Hepatic stellate cell (primary cell): ENCODE measurements around the gene UST.
"Not testable (repeated sequence)": the region's sequence is repeated elsewhere in the genome, so short reads cannot be mapped to it uniquely, and the experiment has no call there.

ENCODE experiments used
- DNase-seq: peaks from one replicate; pipeline ENCODE4 v3.0.0; 2011; ENCODE audit warnings: low spot score

UST gene

GRCh38 chr6:148736774-148737412 is 9.9 kb upstream of the UST start:
- DNase-seq = no peak

- no peak for DNase-seq
Measured at GRCh38 chr6:148737806-148738205, 9.0 kb upstream of the UST start.

DNA sequence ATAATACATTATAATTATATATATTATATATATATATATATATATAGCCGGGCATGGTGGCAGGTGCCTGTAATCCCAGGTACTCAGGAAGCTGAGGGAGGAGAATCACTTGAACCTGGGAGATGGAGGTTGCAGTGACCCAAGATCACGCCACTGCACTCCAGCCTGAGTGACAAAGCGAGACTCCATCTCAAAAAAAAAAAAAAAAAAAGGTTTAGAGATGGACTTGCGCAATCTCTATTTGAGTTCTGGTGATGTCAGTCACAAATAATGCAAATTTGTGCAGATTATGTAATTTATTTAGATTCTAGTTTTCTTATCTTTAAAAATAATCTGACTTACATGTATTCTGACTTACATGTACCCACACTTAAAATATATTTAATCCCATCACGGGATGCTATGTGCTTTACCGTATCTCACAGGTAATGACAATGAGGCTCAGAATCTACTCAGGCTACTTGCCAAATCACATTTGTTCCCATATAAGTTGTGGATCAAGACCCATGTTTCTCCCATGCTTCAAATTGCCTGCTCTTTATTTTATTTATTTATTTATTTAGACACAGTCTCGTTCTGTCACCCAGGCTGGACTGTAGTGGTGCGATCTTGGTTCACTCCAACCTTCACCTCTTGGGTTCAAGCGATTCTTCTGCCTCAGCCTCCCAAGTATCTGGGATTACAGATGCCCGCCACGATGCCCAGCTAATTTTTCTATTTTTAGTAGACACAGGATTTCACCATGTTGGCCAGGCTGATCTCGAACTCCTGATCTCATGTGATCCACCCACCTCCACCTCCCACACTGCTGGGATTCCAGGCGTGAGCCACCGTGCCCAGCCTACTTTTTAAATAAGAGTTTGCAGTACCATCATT is 7.6 kb upstream of the UST start:
- no peak for DNase-seq

GRCh38 chr6:148739822-148740128 is 7.1 kb upstream of the UST start:
- DNase-seq = no peak

GRCh38 chr6:148743476-148743875 is 3.4 kb upstream of the UST start:
- no peak for DNase-seq

DNA sequence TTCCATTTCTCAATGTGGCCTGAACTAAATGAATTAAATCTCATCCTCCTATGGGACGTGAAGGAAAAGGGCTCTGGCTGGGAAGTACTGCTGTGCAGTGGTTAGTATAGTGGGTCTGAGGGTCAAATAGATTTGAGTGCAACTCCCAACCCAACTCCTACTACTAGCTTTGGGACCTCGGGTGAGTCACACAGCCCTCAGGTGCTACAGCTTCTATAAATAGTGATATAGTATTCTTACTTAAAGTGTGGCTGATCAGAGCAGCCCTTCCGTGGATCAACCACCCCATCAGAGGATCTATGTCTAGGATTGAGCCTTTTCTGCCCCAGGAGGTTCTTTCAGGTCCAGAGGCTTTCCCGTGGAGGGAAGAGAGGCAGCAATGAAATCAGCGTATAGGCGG is 904 bp upstream of the UST start:
- no peak for DNase-seq

DNA sequence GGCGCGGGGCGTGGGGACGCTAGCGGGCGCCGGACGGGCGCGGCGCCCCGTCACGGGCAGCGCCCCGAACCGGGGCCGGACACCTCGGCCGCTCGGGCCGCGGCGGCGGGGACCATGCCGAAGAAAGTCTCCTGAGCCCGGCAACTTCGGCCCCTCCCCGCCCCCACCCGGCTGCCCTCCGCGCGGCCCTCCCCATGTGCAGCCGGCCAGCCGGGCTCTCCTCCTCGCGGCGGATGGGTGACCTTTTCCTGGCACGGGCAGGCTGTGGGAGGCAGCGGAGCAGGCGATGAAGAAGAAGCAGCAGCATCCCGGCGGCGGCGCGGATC is 278 bp downstream of the UST start:
- peak; percentile 52 for DNase-seq

GRCh38 chr6:148747471-148748165 is 788 bp downstream of the UST start:
- DNase-seq = peak; percentile 26

DNA sequence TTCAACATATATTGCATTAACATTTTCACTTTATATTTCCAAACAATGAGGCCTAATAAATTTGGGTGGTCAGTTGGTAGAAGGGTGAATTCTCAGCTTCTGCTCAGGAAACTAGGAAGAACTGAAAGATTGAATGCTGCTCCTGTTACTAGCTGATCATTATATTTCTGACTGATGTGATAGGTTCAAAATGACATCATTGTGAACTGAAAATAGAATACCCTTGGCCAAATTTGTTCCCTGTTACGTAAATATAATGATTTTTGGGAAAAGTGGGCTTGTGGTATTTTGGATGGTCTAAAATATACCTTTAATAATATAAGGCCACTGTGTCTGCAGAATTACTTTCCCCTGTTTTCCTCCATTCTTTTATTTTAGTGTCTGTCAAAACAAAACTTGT is 2.8 kb downstream of the UST start:
- no peak for DNase-seq

DNA sequence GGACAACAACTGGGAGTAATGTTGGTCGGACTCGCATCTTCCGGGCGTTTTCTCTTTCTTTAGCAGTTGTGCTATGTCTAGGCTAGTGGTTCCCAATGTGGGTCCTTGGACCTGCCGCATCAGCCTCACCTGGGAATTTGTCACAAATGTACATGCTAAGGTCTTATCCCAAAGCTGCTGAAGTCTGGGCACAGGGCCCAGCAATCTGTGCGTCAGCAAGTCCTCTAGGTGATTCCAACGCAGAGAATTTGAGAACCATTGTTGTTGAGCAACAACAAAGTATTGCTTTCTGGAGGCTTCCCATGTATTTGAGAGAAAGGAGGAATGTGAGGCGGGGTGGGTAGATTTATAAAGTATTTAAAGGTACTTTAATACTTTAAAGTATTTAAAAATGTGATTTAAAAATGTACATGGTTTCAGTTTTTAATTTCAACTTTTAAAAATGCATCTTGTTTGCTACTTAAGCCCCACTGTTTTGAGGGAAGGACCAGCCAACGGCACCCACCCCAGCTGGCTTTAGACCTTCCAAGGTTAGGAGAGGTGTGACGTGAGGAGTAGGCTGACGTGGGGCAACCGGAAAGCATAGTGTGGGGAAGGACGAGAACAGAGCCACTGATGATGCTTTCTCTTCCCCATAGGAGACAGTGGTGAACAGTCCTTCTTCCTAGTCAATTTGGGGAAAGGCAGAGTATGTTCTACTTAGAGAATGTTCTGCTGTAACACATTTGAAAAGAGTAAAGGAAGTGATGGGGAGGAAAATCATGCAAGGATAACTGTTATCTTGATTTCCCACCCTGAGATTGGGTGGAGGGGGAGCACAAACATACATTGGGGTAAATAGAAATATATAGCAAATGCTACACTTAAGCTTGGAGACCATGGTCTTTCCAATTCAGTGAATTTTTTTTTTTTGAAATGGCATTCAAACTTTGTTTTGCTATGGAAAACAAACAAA is 4.3 kb downstream of the UST start:
- DNase-seq = no peak

GRCh38 chr6:148751793-148752170 is 5.0 kb downstream of the UST start:
- DNase-seq = no peak

DNA sequence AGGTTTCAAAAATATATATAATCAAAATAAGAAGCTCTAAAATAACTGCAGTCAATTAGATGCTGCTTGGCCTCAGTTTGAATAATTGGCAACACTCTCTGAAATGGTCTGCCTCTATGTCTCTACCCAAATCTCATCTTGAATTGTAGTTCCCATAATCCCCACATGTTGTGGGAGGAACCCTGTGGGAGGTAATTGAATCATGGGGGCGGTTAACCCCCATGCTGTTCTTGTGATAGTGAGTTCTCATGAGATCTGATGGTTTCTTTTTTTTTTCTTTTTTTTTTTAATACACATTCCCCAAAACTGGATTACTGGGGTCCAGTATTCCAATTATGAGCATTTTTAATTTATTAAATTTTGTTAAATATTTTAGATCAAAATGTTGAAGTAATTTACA is 8.5 kb downstream of the UST start:
- DNase-seq = not testable (repeated sequence)

GRCh38 chr6:148757944-148758480 is 11.2 kb downstream of the UST start:
- DNase-seq = no peak

DNA sequence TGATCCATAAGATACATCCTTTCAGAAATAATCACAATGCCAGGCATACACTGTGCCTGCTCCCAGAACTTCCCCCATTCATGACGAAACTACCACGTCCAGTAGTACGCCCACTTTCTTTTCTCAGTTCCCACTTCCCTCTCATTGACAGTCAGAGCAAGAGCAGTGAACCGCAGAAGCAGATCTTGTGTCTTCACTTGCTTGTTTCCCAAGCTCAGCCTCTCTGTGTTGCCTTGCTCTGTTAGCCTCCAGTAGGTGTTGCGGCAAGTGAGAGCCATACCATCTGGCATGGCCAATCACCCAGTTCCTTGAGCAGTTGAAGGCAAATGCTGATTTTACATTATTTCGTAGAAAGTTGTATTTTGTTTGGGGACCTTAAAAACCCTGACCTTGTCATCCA is 11.7 kb downstream of the UST start:
- DNase-seq = no peak

GRCh38 chr6:148760258-148760534 is 13.4 kb downstream of the UST start:
- DNase-seq = no peak

DNA sequence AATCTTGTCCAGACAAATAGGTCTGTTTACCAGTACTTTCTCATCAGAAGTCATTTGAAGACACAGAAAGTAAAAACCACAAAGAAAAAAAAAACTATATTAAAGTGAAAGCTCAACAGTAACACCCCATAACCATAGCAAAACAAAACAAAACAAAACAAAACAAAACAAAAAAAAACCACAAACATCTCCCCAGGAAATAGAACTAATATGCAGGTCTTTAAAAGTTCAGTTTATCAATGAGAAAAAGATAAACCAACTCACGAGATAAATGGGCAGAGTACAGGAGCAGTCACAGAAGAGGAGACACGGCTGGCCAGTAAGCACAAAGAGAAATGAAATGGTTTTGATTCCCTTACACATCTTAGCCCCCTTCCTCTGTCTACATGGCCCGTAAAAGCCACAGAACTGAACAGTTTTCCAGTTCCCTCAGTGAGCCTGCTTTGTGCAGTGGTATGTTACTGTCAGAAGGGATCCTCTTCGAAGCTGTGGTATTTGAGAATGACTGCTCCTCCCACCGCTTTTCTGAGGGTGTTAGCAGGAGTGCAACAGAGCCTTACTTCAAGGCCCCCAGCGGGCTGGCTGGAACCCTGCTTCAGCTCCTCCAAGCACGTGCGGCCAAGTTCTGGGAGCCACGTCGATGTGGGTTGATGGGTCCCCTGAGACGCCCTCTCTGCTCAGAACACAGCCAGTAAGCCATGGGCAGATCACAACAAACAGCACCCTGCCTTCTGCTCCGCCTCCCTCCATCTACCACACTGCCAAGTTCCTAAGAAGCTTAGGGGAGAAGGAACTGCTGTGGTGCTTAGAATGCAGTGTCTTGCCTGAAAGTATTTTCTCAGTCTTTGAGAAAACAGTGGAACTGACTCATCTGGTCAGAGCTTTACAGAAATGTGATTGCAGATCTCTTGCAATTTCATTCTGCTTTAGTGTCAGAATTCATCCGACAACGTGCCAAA is 14.0 kb downstream of the UST start:
- DNase-seq = peak; percentile 65

- DNase-seq = no peak
Measured at GRCh38 chr6:148761527-148762011, 14.7 kb downstream of the UST start.

- DNase-seq = no peak
Measured at GRCh38 chr6:148762231-148762630, 15.4 kb downstream of the UST start.

- DNase-seq = not testable (repeated sequence)
Measured at GRCh38 chr6:148764259-148765020, 17.6 kb downstream of the UST start.
